ENCODE results near the gene EOLA2.
A peak's percentile ranks its signal among the peaks of the same experiment; 100 is the strongest.
"Not testable (repeated sequence)": the region's sequence is repeated elsewhere in the genome, so short reads cannot be mapped to it uniquely, and the experiment has no call there.

The EOLA2 gene

GRCh38 chrX:149938427-149938880 is at the start of gene EOLA2:
Gene EOLA2, minus strand, starts transcription at chrX:149938491. Its CDS starts 4,617 bp downstream, at chrX:149933874.
- peak; percentile 75 to 80 for DNase-seq (ENCODE audit: low read depth in 2 of 2)

- no peak for DNase-seq (ENCODE audit: low read depth in 2 of 2)
These were observed 49.3 kb upstream of the EOLA2 start for GRCh38 chrX:149987613-149988012.

GRCh38 chrX:149984411-149984810 is 46.1 kb upstream of the EOLA2 start:
- no peak for DNase-seq (ENCODE audit: low read depth in 2 of 2)

- no peak for DNase-seq (ENCODE audit: low read depth in 2 of 2)
These were observed 44.0 kb upstream of the EOLA2 start for GRCh38 chrX:149982310-149982709.

- DNase-seq (ENCODE audit: low read depth in 2 of 2) = no peak
These were observed 40.9 kb upstream of the EOLA2 start for GRCh38 chrX:149979126-149979644.

GRCh38 chrX:149962859-149963757 is 24.8 kb upstream of the EOLA2 start:
- DNase-seq (ENCODE audit: low read depth in 2 of 2) = no peak

- no peak for DNase-seq (ENCODE audit: low read depth in 2 of 2)
These were observed 23.7 kb upstream of the EOLA2 start for GRCh38 chrX:149962010-149962409.

- DNase-seq (ENCODE audit: low read depth in 2 of 2) = no peak
These were observed 23.3 kb upstream of the EOLA2 start for GRCh38 chrX:149961572-149961971.

GRCh38 chrX:149950681-149951080 is 12.4 kb upstream of the EOLA2 start:
- no peak for DNase-seq (ENCODE audit: low read depth in 2 of 2)

GRCh38 chrX:149949743-149950436 is 11.6 kb upstream of the EOLA2 start:
- DNase-seq (ENCODE audit: low read depth in 2 of 2) = no peak

- DNase-seq (ENCODE audit: low read depth in 2 of 2) = no peak
These were observed 9.7 kb upstream of the EOLA2 start for GRCh38 chrX:149948016-149948415.

GRCh38 chrX:149946932-149947331 is 8.6 kb upstream of the EOLA2 start:
- DNase-seq (ENCODE audit: low read depth in 2 of 2) = not testable (repeated sequence)

- not testable (repeated sequence) for DNase-seq (ENCODE audit: low read depth in 2 of 2)
These were observed 7.5 kb upstream of the EOLA2 start for GRCh38 chrX:149945820-149946219.

GRCh38 chrX:149945087-149945670 is 6.9 kb upstream of the EOLA2 start:
- DNase-seq (ENCODE audit: low read depth in 2 of 2) = not testable (repeated sequence)

GRCh38 chrX:149940674-149941024 is 2.4 kb upstream of the EOLA2 start:
- DNase-seq (ENCODE audit: low read depth in 2 of 2) = not testable (repeated sequence)

- peak; percentile 75 to 76 for DNase-seq (ENCODE audit: low read depth in 2 of 2)
These were observed 1.8 kb upstream of the EOLA2 start for GRCh38 chrX:149939905-149940673.

GRCh38 chrX:149939655-149939904 is 1.3 kb upstream of the EOLA2 start:
- DNase-seq (ENCODE audit: low read depth in 2 of 2) = no peak

GRCh38 chrX:149938881-149939654 is 777 bp upstream of the EOLA2 start:
- DNase-seq (ENCODE audit: low read depth in 2 of 2) = peak; percentile 69 to 70

GRCh38 chrX:149937871-149938426 is 342 bp downstream of the EOLA2 start:
- no peak for DNase-seq (ENCODE audit: low read depth in 2 of 2)

- DNase-seq (ENCODE audit: low read depth in 2 of 2) = not testable (repeated sequence)
These were observed 963 bp downstream of the EOLA2 start for GRCh38 chrX:149937328-149937727.

GRCh38 chrX:149933547-149933946 is 4.7 kb downstream of the EOLA2 start:
- DNase-seq (ENCODE audit: low read depth in 2 of 2) = not testable (repeated sequence)

All from stimulated activated CD8-positive, alpha-beta memory T cell treated with anti-CD3 and anti-CD28 coated beads, Interleukin-7, amount 100 ng/mL, for 1 hour (primary cell).